ENCODE results near the gene MYF6. TPM values are rescaled to one million over a fixed set of nuclear protein-coding genes. Genes with fewer than 3 reads are reported as not detected.

Gene MYF6
- total RNA-seq, 2 donors from 2014 or later, result not detected

DNA sequence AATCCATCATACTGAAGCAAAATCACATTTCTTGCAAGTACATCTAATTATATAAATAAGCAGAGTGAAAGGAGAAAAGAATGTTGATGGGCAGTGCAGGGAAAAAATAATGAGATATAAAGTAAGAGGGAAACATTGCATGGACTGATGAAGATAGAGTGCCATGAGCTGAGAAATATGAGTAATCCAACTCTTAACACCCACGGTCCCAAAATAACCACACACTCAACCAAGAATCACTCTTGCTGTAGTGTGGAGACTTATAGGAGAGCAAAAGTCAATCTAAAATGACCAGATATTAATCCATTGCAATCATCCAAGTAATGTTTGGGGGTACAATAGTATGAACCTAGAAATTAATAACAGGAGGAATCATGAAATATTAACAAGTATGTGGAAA is 49.4 kb downstream of the MYF6 start:
- H3K4me3 ChIP-seq, result no peak overlapping the region
- no peaks in the 10 kb centered on the region for H3K27me3 ChIP-seq
- TF ChIP-seq, protein P1, sequence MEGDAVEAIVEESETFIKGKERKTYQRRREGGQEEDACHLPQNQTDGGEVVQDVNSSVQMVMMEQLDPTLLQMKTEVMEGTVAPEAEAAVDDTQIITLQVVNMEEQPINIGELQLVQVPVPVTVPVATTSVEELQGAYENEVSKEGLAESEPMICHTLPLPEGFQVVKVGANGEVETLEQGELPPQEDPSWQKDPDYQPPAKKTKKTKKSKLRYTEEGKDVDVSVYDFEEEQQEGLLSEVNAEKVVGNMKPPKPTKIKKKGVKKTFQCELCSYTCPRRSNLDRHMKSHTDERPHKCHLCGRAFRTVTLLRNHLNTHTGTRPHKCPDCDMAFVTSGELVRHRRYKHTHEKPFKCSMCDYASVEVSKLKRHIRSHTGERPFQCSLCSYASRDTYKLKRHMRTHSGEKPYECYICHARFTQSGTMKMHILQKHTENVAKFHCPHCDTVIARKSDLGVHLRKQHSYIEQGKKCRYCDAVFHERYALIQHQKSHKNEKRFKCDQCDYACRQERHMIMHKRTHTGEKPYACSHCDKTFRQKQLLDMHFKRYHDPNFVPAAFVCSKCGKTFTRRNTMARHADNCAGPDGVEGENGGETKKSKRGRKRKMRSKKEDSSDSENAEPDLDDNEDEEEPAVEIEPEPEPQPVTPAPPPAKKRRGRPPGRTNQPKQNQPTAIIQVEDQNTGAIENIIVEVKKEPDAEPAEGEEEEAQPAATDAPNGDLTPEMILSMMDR (IDR thresholded peaks at IDR 0.05), result no peak
- H3K9me3 ChIP-seq, result no peaks in the 10 kb centered on the region
- H3K9ac ChIP-seq (ENCODE audit: low read depth in 2 of 2, low read length in 2 of 2), result no peak overlapping the region
- DNase-seq, result no peak
- H3K36me3 ChIP-seq, result no peaks in the 10 kb centered on the region
- intact Hi-C loops (cut with DNase I), result no loop called here
- H3K27ac ChIP-seq, result no peak overlapping the region
- H3K4me1 ChIP-seq, result no peaks in the 10 kb centered on the region

Other genes with a start within 250 kb of the MYF6 start
- gene MYF5, start 9.3 kb downstream of the MYF6 start, total RNA-seq, result not detected
- 1 to 10 TPM in 1 of 2 donors, under 1 TPM in 1; 0.17 to 1.8 TPM for gene LIN7A, start 230.3 kb downstream of the MYF6 start, total RNA-seq